ENCODE data around the gene NT5DC1.
A peak's percentile ranks its signal among the peaks of the same experiment; 100 is the strongest.

Gene NT5DC1

DNA sequence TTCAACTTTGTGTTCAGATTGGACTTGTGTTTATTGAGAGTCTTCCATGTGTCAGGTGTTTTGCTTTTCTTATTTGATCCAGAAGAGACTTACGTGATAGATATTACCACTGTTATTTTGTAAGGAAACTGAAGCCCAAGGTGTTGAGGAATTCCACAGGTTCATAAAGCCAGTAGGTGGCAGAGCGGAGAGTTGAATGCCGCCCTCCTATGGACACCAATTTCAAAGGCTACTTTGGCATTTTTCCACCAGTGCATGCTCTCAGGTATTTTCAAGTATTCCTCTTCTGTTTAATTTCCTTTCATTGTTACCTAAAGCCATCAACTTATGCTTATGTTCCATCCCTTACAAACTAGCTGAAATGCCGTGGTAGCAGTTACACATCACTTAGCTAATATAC is 39.3 kb downstream of the NT5DC1 start:
- DNase-seq (ENCODE audit: low read depth) = no peak

GRCh38 chr6:116144605-116145004 is 44.0 kb downstream of the NT5DC1 start:
- peak; percentile 90 for DNase-seq (ENCODE audit: low read depth)

DNA sequence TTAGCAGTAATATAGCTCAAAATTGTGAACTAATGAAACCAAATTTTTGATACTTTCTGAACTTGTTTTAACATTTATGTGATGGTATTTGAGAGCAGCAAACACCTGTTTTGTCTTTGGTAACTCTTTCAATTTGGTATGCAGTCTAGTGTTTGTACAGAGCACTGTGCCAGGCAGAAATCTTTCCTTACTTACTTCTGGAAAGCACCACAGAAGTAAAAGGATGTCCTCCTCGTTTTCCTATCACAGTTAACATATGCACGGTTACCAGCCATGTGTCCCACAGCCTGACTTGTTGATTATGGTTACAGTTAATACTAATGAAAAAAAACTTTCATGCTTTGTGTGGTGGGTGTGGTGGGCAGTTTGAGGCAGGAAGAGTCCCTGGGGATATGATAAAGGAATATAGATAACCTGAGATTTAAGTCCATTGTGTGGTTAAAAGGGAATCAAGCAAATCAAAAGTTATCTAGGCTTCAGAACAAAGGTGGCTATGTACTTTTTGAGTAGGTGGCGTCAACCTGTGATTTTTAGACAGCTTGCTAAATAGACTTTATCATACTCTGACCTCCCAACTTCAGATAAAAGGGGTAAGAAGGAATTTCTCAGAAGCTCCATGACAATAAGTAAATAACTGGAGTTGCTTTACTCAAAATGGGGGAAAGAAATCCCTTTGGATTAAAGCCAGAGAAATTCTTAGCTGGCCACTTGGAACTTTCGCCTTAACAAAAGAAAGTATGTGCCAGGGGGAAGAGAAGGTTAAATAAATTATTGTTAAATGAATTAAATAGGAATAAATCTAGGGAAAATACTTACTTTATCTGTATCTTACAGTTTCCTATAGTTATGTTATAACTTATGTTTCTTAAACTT is 45.4 kb downstream of the NT5DC1 start:
- DNase-seq (ENCODE audit: low read depth) = no peak

DNA sequence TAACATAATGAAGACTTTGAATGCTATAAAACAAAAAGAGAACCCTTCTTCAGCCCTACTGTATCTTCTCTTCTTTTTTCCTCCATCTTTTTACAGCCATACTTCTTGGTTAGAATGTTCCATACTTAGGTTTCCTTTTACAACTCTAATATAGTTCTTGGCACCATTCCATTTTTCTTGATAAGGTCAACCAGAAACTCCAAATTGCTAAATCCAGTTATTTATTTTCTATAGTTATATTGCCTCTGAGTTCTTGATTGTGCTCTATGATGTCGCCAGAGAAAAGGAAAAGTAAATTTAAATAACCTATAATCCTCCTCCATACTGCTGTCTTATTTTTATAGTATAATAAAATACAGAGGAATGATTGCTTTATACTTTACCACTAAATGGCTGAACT is 52.0 kb downstream of the NT5DC1 start:
- DNase-seq (ENCODE audit: low read depth) = no peak

- no peak for DNase-seq (ENCODE audit: low read depth)
Measured at GRCh38 chr6:116154887-116155286, 54.2 kb downstream of the NT5DC1 start.

GRCh38 chr6:116156405-116157326 is 56.0 kb downstream of the NT5DC1 start:
- DNase-seq (ENCODE audit: low read depth) = no peak

- no peak for DNase-seq (ENCODE audit: low read depth)
Measured at GRCh38 chr6:116157391-116157790, 56.7 kb downstream of the NT5DC1 start.

DNA sequence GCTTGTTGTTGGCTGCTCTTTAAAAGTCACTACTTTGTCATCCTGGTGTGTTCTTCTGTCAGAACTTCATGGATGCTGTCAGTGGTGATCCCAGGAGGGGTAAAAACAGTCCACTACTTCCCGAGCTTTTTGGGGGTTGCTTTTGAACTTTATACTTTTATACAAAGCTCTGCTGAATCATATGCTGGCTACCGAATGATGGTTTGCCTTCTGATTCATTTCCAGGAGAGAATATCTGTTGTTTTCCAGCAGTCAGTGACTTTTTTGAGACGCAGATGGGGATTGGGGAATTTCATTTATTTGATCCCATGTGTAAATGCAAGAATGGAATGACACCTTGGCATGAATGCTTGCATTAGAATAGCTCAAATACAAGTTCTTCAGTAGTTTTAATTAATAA is 58.0 kb downstream of the NT5DC1 start:
- no peak for DNase-seq (ENCODE audit: low read depth)

GRCh38 chr6:116159782-116160524 is 59.3 kb downstream of the NT5DC1 start:
- no peak for DNase-seq (ENCODE audit: low read depth)

GRCh38 chr6:116165596-116165995 is 64.9 kb downstream of the NT5DC1 start:
- DNase-seq (ENCODE audit: low read depth) = no peak

DNA sequence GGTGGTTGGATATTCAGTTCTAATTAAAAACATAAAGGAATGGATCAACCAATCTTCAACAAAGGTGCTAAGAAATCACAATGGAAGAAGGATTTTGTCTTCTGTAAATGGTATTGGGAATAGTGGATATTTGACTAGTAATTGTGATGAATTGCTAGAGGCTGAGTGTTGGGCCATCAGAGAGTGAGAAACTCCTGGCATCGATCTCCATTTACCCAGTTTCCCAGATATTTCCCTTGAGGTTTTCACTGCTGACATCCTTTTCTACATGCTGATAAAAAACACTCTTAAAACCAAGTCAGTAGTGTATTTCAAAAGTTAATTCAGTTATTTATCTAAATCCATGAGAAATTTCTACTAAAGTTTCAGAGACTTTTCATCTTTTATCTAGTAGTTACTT is 65.7 kb downstream of the NT5DC1 start:
- DNase-seq (ENCODE audit: low read depth) = no peak

GRCh38 chr6:116168148-116168547 is 67.5 kb downstream of the NT5DC1 start:
- DNase-seq (ENCODE audit: low read depth) = no peak

- DNase-seq (ENCODE audit: low read depth) = no peak
Measured at GRCh38 chr6:116169880-116170279, 69.2 kb downstream of the NT5DC1 start.

GRCh38 chr6:116170358-116171057 is 69.9 kb downstream of the NT5DC1 start:
- DNase-seq (ENCODE audit: low read depth) = no peak

- DNase-seq (ENCODE audit: low read depth) = no peak
Measured at GRCh38 chr6:116173928-116174327, 73.3 kb downstream of the NT5DC1 start.

DNA sequence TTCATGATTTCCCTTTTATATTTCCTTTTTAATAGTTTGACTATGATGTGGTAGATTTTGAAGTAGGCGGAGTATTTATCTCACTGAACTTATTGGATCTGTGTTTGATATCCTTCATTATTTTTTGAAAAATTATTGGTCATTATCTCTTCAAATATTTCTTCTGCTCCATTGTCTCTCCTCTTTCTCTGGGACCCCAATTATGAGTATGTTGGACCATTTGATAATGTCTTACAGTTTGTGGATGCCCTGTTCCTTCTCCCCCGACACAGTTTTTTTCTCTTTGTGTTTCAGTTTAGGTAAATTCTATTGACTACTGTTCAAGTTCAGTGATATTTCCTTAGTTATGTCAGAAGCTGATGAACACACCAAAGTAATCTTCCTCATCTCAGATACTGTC is 74.7 kb downstream of the NT5DC1 start:
- no peak for DNase-seq (ENCODE audit: low read depth)

- DNase-seq (ENCODE audit: low read depth) = no peak
Measured at GRCh38 chr6:116176596-116176995, 75.9 kb downstream of the NT5DC1 start.

GRCh38 chr6:116180375-116180774 is 79.7 kb downstream of the NT5DC1 start:
- DNase-seq (ENCODE audit: low read depth) = no peak

DNA sequence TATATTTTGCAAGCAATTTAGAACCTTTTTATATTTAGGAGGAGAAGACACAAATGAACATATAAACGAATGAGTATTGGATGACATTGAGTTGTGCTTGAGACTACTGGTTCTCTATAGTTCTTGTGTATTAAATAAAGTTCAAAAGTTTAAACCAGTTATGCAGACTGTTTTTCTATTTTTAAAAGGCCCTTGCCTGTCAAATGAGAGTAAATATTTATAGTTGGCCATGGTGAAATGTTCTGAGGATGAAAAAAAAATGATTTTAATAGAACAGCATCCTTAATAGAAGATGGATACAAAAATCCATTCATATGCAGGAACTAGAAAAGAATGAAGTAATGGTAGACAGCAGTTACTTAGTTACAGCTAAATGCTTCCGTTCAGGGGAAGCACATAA is 88.8 kb downstream of the NT5DC1 start:
- DNase-seq (ENCODE audit: low read depth) = no peak

DNA sequence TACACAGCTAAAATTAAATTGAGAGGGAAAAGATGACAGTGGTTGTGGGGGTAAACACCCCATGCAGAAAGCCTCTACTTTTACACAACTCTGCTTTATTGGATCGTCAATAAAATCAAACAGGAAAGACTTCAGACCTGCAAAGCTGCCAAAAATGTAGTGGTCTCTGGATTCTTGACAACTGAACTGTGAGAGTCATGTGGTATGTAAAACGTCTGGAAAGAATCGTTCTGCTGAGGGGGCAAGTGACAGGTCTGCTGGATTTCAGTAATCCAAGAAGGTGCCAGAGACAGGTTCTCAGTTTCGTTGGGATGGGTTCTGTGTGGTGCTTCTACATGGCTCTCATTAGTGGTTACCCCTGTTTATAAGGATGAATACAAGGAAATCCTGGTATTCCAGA is 89.9 kb downstream of the NT5DC1 start:
- DNase-seq (ENCODE audit: low read depth) = peak; percentile 60

- no peak for DNase-seq (ENCODE audit: low read depth)
Measured at GRCh38 chr6:116191881-116192280, 91.2 kb downstream of the NT5DC1 start.

DNA sequence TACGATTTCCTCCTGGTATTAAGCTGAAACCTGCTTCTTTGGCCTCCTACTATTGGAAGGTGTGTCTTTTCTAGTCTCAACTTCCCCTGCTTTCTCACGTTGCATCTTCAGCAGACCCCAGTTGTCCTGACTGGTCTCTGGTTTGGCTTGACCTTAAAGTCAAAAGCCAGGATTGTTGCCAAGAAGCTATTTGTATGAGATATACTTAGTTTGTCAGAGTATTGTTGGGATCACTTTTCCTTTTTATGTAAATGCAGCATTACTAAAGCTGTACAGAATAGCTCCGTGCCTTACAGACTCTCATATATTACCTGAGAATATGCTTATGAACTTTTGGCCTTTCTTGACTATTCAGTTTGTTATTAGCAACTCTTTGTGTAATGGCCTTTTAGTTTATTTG is 92.1 kb downstream of the NT5DC1 start:
- DNase-seq (ENCODE audit: low read depth) = no peak

Data from non-pigmented ciliary epithelial cell (primary cell).